AG09319 (cell line): ENCODE measurements around the gene LENEP.

Experiments
- DNase-seq: peaks from one replicate; pipeline ENCODE4 v3.0.0-alpha.2; 2010; ENCODE audit warnings: low read depth; ENCODE audit errors: extremely low read depth
- CTCF ChIP-seq: IDR thresholded peaks from 2 replicates; pipeline ENCODE4 v1.5.1; 2011; ENCODE audit warnings: low read depth, mild to moderate bottlenecking, inconsistent platforms, low read length, moderate library complexity

Gene LENEP

DNA sequence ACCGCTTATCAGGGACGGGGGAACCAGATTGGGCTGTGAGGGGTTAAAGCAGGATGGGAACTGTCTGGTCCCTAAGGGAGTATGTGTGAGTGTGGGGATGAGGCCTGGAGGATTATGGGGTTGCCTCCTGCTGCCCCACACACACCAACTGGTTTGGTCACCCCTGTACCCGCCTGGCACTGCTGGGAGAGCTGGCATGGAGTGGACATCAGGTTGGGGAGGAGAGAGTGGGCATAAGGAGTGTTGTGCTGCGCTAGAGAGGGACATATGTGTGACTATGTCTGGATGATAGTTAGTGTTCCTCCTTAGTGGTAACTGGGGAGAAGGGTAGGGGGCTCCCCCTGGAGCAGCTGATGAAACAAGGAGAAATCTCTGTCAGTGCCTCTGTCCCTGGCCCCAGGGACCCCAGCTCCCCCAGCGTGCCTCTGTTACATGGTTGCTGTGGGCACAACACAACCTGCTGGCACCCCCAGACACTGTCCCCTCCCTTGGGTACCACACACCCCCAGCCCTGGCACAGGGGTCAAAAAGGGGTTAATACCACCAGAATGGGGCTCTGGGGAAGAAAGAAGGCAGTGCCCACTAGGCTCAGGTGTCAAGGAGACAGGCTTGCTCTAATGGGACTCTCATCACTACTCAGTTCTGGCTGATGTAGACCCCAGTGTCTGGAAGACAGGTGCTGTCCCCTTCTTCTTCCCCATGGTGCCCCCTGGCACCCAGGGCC is 11.1 kb downstream of the LENEP start:
- DNase-seq: no peak
- no peak for TF ChIP-seq CTCF

GRCh38 chr1:155005076-155006011 is 12.0 kb downstream of the LENEP start:
- no peak for DNase-seq
- no peak for TF ChIP-seq CTCF

GRCh38 chr1:155006601-155007101 is 13.3 kb downstream of the LENEP start:
- no peak for DNase-seq
- no peak for TF ChIP-seq CTCF

DNA sequence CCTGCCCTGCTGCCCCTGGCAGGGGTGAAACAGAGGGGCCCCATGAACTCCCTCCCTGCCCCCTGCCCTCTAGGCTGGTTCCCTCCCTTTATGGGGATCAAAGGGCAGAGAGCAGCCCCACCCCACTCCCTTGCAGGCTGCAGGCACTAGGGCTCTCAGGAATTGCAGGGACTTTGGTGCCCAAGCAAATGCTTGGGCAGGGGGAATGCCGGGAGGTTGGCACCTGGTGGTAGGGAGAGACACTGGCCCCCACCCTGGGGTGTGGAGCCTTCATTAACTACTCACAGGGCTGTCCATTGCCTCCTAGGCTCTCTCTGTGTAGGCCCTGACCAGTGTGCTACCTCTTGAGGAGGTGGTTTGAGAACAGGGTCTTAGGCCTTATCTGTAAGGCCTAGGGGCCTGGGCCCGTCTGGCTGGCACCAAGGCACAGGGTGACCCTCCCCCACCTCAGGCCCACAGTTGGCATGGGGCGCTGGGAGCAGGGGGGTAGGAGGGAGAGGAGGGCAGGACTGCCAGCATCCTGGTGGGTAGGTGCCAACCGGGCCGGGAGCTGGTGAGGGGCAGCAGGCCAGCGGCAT is 14.0 kb downstream of the LENEP start:
- no peak for DNase-seq
- no peak for TF ChIP-seq CTCF

DNA sequence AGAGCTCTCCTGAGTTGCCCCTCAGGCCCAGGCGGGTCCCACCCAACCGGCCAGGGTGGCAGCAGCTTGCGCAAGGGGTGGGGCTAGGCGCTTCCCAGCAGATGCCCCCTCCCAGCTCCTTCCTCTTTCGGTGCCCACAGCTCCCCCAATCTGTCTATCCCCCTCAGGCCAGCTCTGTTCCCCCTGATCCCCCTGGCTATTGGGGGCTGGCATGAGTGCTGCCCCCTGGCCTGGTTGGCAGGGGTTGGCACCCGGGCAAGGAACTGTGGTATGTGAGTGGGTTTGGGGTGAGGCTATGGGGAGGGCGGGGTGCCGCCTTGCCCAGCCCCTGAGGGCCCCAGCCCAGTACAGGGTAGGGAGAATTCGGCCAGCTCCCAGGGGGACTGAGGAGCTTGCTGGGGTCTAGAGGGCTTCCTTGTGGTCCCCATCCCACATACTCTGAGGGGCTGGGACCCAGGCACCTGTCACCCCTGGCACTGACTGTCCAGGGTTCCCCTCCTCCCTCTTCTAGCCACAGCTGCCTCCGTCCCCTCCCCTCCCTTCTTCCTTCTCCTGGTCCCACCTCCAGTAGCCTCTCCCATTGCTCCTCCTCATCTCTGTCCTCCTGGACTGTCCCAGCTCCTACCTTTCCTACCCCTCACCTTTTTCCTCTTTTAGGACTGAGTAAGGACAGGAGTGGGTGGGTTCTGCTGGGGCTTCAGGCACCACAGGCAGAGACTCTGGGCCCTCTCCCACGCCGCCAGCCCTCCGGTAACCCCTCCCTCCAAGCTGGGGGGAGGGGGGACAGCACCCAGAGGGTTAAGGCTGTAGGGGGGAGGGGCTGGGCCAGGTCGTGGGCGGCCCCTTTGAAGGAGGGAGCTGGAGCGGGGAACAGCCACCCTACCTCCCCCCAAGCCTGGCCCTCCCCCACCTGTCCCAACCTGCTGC is 14.9 kb downstream of the LENEP start:
- TF ChIP-seq CTCF: no peak
- no peak for DNase-seq

GRCh38 chr1:155009221-155009711 is 15.9 kb downstream of the LENEP start:
- TF ChIP-seq CTCF: no peak
- no peak for DNase-seq
